HCT116 (cell line): ENCODE results near the gene BCL11A. TPM values are rescaled to one million over a fixed set of nuclear protein-coding genes. Genes with fewer than 3 reads are reported as not detected.

Experiments used
- ATAC-seq: fragments of 200-7000 bp; cut with Tn5 transposase; 2 replicates; pipeline ENCODE4 v1.9.1; 2020; ENCODE audit warnings: mild to moderate bottlenecking, moderate library complexity
- BruUV-seq: library from RNA; stranded (reverse); fragments of 400-500 nt; replicated peaks from 2 replicates; lab custom pipeline; 2021; lab: Mats Ljungman, UMichigan
- CTCF ChIA-PET: fragments of 300-600 bp; sonication (Branson Sonifier 250); formaldehyde crosslinking; loops from one replicate; lab custom pipeline; 2021; ENCODE audit warnings: antibody characterized with exemption; lab: Charles Lee
- POLR2A ChIA-PET: fragments of 300-600, 350-600 bp; sonication (Branson Sonifier 250); formaldehyde crosslinking; loops from one replicate; lab custom pipeline; 2021; ENCODE audit warnings: antibody characterized with exemption; lab: Charles Lee
- RAD21 ChIA-PET, 2 experiments: fragments of 300-600 bp; sonication (Branson Sonifier 250); formaldehyde crosslinking; loops; one replicate each; lab custom pipeline; 2023; ENCODE audit warnings: low total read pairs in 2 of 2; ENCODE audit not compliant: uncharacterized antibody in 2 of 2, unreplicated experiment in 2 of 2, low non-redundant PET in 1 of 2; lab: Charles Lee
- DNase-seq: peaks from one replicate; pipeline ENCODE4 v3.0.0-alpha.2; 2010; ENCODE audit warnings: low read depth, low spot score
- H2AFZ ChIP-seq: fragments of 200-600 bp; shearing (Covaris generic), sonication (generic); 2 replicates; pipeline ENCODE4 v1.6.1; 2017; ENCODE audit warnings: low read depth, mixed run types, mixed read lengths, antibody characterized with exemption, low read length; ENCODE audit not compliant: poor library complexity, severe bottlenecking
- H3K27ac ChIP-seq: 2 replicates; pipeline ENCODE4 v1.5.1; 2012; ENCODE audit warnings: low read depth, low read length
- H3K27me3 ChIP-seq: fragments of 200-600 bp; sonication (generic); 2 replicates; pipeline ENCODE4 v1.6.1; 2016; ENCODE audit warnings: mixed run types, low read length, mixed read lengths; ENCODE audit not compliant: insufficient read depth
- H3K36me3 ChIP-seq, 2 experiments: fragments of 200-500 bp in 1 of 2; fragments of 200-600 bp in 1 of 2; sonication (Bioruptor generic) in 1 of 2; sonication (generic) in 1 of 2; 2 replicates each; pipeline versions ENCODE4 v1.5.1 to v1.6.1; 2014 to 2016; ENCODE audit warnings: low read length in 2 of 2, inconsistent platforms in 1 of 2, mixed read lengths in 1 of 2, mixed run types in 1 of 2; ENCODE audit not compliant: insufficient read depth in 2 of 2, control insufficient read depth in 1 of 2
- H3K4me1 ChIP-seq, 2 experiments: fragments of 200-600 bp in 1 of 2; sonication (generic) in 1 of 2; 2 replicates each; pipeline versions ENCODE4 v1.5.1 to v1.6.1; 2012 to 2017; ENCODE audit warnings: low read length in 2 of 2, inconsistent platforms in 1 of 2, mild to moderate bottlenecking in 1 of 2, mixed read lengths in 1 of 2, mixed run types in 1 of 2, moderate library complexity in 1 of 2; ENCODE audit not compliant: insufficient read depth in 2 of 2, control insufficient read depth in 1 of 2
- H3K4me2 ChIP-seq: fragments of 200-600 bp; sonication (generic); 2 replicates; pipeline ENCODE4 v1.6.1; 2017; ENCODE audit warnings: mixed run types, low read length, mixed read lengths
- H3K4me3 ChIP-seq, 2 experiments: fragments of 200-600 bp in 1 of 2; sonication (generic) in 1 of 2; replicated peaks in 1 of 2; 2 replicates each; pipeline ENCODE4 v1.5.1; 2011 to 2016; ENCODE audit warnings: low read length in 2 of 2, control low read depth in 1 of 2, low read depth in 1 of 2, mild to moderate bottlenecking in 1 of 2, mixed read lengths in 1 of 2, mixed run types in 1 of 2
- H3K79me2 ChIP-seq: fragments of 200-600 bp; sonication (generic); 2 replicates; pipeline ENCODE4 v1.6.1; 2017; ENCODE audit warnings: mild to moderate bottlenecking, mixed run types, low read length, moderate library complexity, mixed read lengths; ENCODE audit not compliant: insufficient read depth
- H3K9ac ChIP-seq: fragments of 200-600 bp; sonication (generic); 2 replicates; pipeline ENCODE4 v1.6.1; 2016; ENCODE audit warnings: low read length, mixed read lengths
- H3K9me2 ChIP-seq: fragments of 200-600 bp; sonication (generic), shearing (Covaris generic); 2 replicates; pipeline ENCODE4 v1.6.1; 2017; ENCODE audit warnings: mixed run types, mild to moderate bottlenecking, moderate library complexity; ENCODE audit not compliant: insufficient read depth
- H3K9me3 ChIP-seq, 2 experiments: fragments of 200-500 bp in 1 of 2; fragments of 200-600 bp in 1 of 2; sonication (Bioruptor generic) in 1 of 2; sonication (generic) in 1 of 2; 2 replicates each; pipeline ENCODE4 v1.6.1; 2014 to 2017; ENCODE audit warnings: low read length in 2 of 2, mixed read lengths in 2 of 2, inconsistent platforms in 1 of 2, low read depth in 1 of 2, mild to moderate bottlenecking in 1 of 2, mixed run types in 1 of 2, moderate library complexity in 1 of 2; ENCODE audit not compliant: control insufficient read depth in 1 of 2, insufficient read depth in 1 of 2
- H4K20me1 ChIP-seq: fragments of 200-600 bp; sonication (generic), shearing (Covaris generic); 2 replicates; pipeline ENCODE4 v1.6.1; 2017; ENCODE audit warnings: mixed run types, mild to moderate bottlenecking, moderate library complexity; ENCODE audit not compliant: insufficient read depth
- CBX3 ChIP-seq: IDR thresholded peaks from 2 replicates; pipeline ENCODE4 v1.6.1; 2012; ENCODE audit warnings: low read depth
- RAD21 ChIP-seq: IDR thresholded peaks from 2 replicates; pipeline ENCODE4 v1.6.1; 2012; ENCODE audit warnings: low read depth, mild to moderate bottlenecking
- TCF7L2 ChIP-seq: IDR thresholded peaks from 2 replicates; pipeline ENCODE4 v1.7.0; 2011; ENCODE audit warnings: borderline replicate concordance, inconsistent platforms; ENCODE audit not compliant: insufficient read depth, insufficient read length; ENCODE audit errors: extremely low read depth
- YY1 ChIP-seq: IDR thresholded peaks from 2 replicates; pipeline ENCODE4 v1.6.1; 2011; ENCODE audit warnings: low read length, low read depth, moderate library complexity, mild to moderate bottlenecking; ENCODE audit not compliant: insufficient replicate concordance; ENCODE audit errors: extremely low read depth
- ZBTB33 ChIP-seq: IDR thresholded peaks from 2 replicates; pipeline ENCODE4 v1.6.1; 2011; ENCODE audit warnings: mild to moderate bottlenecking, low read length, moderate library complexity; ENCODE audit not compliant: insufficient replicate concordance; ENCODE audit errors: extremely low read depth
- ZNF274 ChIP-seq: fragments of 200-500 bp; sonication (Bioruptor generic); IDR thresholded peaks from 2 replicates; pipeline ENCODE4 v1.6.1; 2014; ENCODE audit warnings: mild to moderate bottlenecking, low read depth, low read length, inconsistent platforms
- intact Hi-C: fragments of 100-400 bp; cut with micrococcal nuclease; formaldehyde crosslinking; loops from 2 replicates; pipeline ENCODE4 v1.10.0; 2022
- total RNA-seq: library from RNA; stranded (reverse); gene quantifications from one replicate; pipeline ENCODE4 v1.2.1, GENCODE V29; 2021; ENCODE audit not compliant: unreplicated experiment

Gene BCL11A
- total RNA-seq, 1 experiment from 2014 or later = 0.71 TPM

- H3K27me3 ChIP-seq = peaks cover 12% of the 10 kb centered on the region; the same call in 1 of the 2 replicates
- no peaks in the 10 kb centered on the region for H3K79me2 ChIP-seq
- H3K9me2 ChIP-seq = no peaks in the 10 kb centered on the region
- no peaks in the 10 kb centered on the region for H4K20me1 ChIP-seq
- H3K9me3 ChIP-seq = no peaks in the 10 kb centered on the region
- no peaks in the 10 kb centered on the region for H3K4me1 ChIP-seq
- no peak overlapping the region for H3K4me2 ChIP-seq
- ATAC-seq (no peak), DNase-seq (no peak)
- POLR2A ChIA-PET = no interaction called here
- no peaks in the 10 kb centered on the region for H3K36me3 ChIP-seq
- no peak overlapping the region for H3K9ac ChIP-seq
- CTCF ChIA-PET = interaction anchor here (0.6 kb wide), 1 partner anchor 52 kb away, joined by 3 read pairs; no protein-coding TSS in a partner anchor
- RAD21 ChIA-PET = interaction anchor here in 1 of 2 experiments (1.5 kb wide), 1 partner anchor 52 kb away, joined by 4 read pairs; no protein-coding TSS in a partner anchor
- no peak overlapping the region for H3K27ac ChIP-seq
- H3K4me3 ChIP-seq = no peak overlapping the region
- TF ChIP-seq YY1 (no peak), ZBTB33 (no peak), TCF7L2 (no peak), ZNF274 (no peak), RAD21 (no peak), CBX3 (no peak)
- no peak overlapping the region for H2AFZ ChIP-seq
- BruUV-seq = no TSS peak
- intact Hi-C loops = no loop called here
Observed at GRCh38 chr2:60498127-60498815, 55.2 kb downstream of the BCL11A start.
